Right cardiac atrium (tissue), 5 donors: ENCODE data around the gene ZNF865. TPM values are rescaled to one million over a fixed set of nuclear protein-coding genes. Genes with fewer than 3 reads are reported as not detected.

Experiments used
- ATAC-seq, 2 donors: fragments of 200-7000 bp; cut with Tn5 transposase; one replicate each; pipeline versions ENCODE4 v1.8.0 to v1.9.1; 2020; ENCODE audit warnings: moderate library complexity in 2 of 2, mild to moderate bottlenecking in 1 of 2
- DNase-seq, 3 donors: peaks; one replicate each; pipeline ENCODE4 v3.0.0-alpha.2; 2020
- H3K27ac ChIP-seq: one replicate; pipeline ENCODE4 v1.5.1; 2013; ENCODE audit warnings: mild to moderate bottlenecking, low read length, control low read depth, moderate library complexity
- H3K27me3 ChIP-seq: one replicate; pipeline ENCODE4 v1.6.1; 2013; ENCODE audit not compliant: control insufficient read depth, insufficient read depth
- H3K4me1 ChIP-seq: one replicate; pipeline ENCODE4 v1.6.1; 2013; ENCODE audit warnings: low read length; ENCODE audit not compliant: control insufficient read depth, insufficient read depth
- H3K4me3 ChIP-seq: one replicate; pipeline ENCODE4 v1.5.1; 2013; ENCODE audit warnings: low read length, control low read depth
- H3K9me3 ChIP-seq: one replicate; pipeline ENCODE4 v1.6.1; 2013; ENCODE audit warnings: low read length; ENCODE audit not compliant: control insufficient read depth
- WGBS: extraction: QIAGEN DNeasy Blood & Tissue Kit; methylation state at CpG from one replicate; pipeline ENCODE4 v1.1.7; 2013; 5-methylcytosine and 5-hydroxymethylcytosine counted together
- intact Hi-C, 4 donors: fragments of 100-400 bp; cut with DNase I; formaldehyde crosslinking; loops; one replicate each; pipeline versions ENCODE4 v1.11.0 to v1.14.0; 2022 to 2023
- polyA plus RNA-seq: library from polyadenylated mRNA; stranded (reverse); fragments of 200-250 nt; gene quantifications from one replicate; pipeline ENCODE4 v1.2.3, GENCODE V29; 2013
- total RNA-seq, 4 donors: library from RNA; stranded (reverse); fragmentation: NEBNext Ultra II Directional; extraction: Animal tissue kit (Norgen Biotek cat#: 25700); gene quantifications; one replicate each; pipeline ENCODE4 v1.2.1, GENCODE V29; 2021
- donor health status: healthy with polysubstance abuse.
- donor health status: DM: no; HTN: yes; CAD: no.
- donor health status: DM: no; HTN: no; CAD: no.
- donor health status: DM: no; HTN: yes; CAD: no; lungs with severe emphysema.
- donor health status: DM: yes; HTN: yes; CAD: no.

Gene ZNF865
- total and polyA plus RNA-seq, 5 donors, result 17.2 to 20.8 (median 20.0) TPM

- Histone ChIP-seq H3K4me3 (no peak overlapping the region), H3K9me3 (no peaks in the 10 kb centered on the region), H3K4me1 (no peaks in the 10 kb centered on the region), H3K27me3 (no peaks in the 10 kb centered on the region), H3K27ac (no peak overlapping the region)
- peak in 1 of 3 donors; percentile 7 for DNase-seq
- ATAC-seq, result no peak
- 71% methylated on average over 5 of the region's 5 CpGs for WGBS
- intact Hi-C loops, result no loop called here
Observed at GRCh38 chr19:55645512-55645881, 40.0 kb downstream of the ZNF865 start.

DNA sequence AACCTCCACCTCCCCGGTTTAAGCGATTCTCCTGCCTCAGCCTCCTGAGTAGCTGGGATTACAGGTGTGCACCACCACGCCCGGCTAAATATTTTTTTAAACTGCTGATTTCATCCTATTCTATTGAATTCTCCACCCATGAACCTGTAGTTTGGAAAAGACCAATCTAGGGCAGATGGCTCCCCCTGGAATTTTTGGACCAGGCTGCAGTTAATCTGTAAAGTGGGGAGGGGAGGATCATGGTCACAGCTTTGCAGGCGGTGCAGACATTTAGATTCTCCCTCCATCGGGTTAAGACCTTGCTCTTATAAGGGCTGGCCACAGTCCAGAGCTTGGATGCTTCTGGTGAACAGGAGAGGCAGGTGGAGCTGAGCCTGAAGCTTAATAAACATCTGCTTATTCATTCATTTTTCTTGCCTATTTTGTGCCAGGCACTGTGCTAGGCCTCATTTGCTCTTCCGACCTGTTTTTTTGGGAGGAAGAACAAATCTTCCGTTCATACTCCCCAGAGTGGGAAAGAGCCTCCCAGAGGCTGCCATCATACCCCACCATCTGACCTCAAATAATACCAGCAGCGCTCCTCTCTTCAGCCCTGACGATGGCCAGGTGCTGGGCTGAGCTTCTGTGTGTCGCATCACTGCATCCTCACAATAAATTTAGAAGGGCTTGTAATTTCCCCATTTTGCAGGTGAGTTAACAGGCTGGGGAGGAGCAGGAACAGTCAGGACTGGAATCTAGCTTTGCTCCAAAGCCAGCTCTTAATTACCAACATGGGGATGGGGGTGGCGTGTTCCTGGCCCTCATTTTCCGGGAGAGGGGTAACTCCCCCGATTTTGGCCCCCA, 41.7 kb downstream of the ZNF865 start:
- Histone ChIP-seq H3K9me3 (no peaks in the 10 kb centered on the region), H3K27me3 (no peaks in the 10 kb centered on the region), H3K27ac (peak overlapping the region; percentile 39), H3K4me1 (no peaks in the 10 kb centered on the region), H3K4me3 (peak overlapping the region; percentile 65)
- 41% methylated on average over 14 of the region's 14 CpGs for WGBS
- DNase-seq, result no peak
- no peak for ATAC-seq
- intact Hi-C loops, result no loop called here

- H3K27me3 ChIP-seq, result no peaks in the 10 kb centered on the region
- DNase-seq (peak; percentile 80 to 91 (median 90)), ATAC-seq (peak; percentile 49 to 52)
- H3K4me3 ChIP-seq, result peak within 1 kb of the TSS; percentile 65
- WGBS, result under 1% methylated on average over 87 of the region's 87 CpGs
- H3K27ac ChIP-seq, result peak within 1 kb of the TSS; percentile 39
- H3K4me1 ChIP-seq, result no peaks in the 10 kb centered on the region
- no peaks in the 10 kb centered on the region for H3K9me3 ChIP-seq
- intact Hi-C loops, result no loop called here
Observed at GRCh38 chr19:55647732-55648584, 42.5 kb downstream of the ZNF865 start, which contains the start of gene CCDC106. Gene CCDC106, plus strand, starts transcription at chr19:55648212. Its CDS starts 835 bp downstream, at chr19:55649047.

DNA sequence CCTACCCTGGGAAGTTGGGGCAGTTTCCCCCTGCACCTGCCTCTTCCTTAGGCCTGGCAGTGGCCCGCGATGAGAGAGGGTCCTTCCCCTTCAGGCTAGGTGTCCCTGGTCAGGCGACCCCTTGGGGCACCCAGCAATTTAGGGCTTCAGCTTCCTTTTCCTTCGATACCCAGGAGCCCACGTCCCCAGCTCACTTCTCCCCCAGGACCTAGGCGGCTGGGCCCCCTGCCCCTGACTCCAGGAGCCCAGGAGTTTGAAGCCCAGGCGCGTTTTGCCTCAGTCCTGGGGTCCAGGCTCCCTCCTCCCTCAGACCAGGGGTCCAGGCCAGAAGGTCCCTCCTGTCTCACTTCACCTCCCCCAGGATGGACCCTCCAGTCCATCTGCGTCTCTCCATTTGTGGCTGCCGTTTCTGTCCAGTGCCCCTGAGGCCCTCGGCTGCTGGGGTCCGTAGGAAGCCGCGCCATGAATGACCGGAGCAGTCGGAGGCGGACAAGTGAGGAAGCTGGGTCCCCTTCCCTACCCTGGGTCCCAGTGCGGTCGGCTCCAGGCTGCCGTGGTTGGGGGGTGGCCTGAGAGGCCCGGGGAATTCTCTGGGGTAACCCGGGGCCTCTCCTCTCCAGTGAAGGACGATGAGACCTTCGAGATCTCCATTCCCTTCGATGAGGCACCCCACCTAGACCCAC, 43.3 kb downstream of the ZNF865 start:
- no peaks in the 10 kb centered on the region for H3K27me3 ChIP-seq
- ATAC-seq, result no peak
- no peak for DNase-seq
- 18% methylated on average over 25 of the region's 25 CpGs for WGBS
- peak overlapping the region; percentile 39 for H3K27ac ChIP-seq
- peak overlapping the region; percentile 65 for H3K4me3 ChIP-seq
- intact Hi-C loops, result no loop called here
- no peaks in the 10 kb centered on the region for H3K9me3 ChIP-seq
- no peaks in the 10 kb centered on the region for H3K4me1 ChIP-seq

- ATAC-seq, result no peak
- peak overlapping the region; percentile 65 for H3K4me3 ChIP-seq
Observed at GRCh38 chr19:55649268-55650125, 44.0 kb downstream of the ZNF865 start.

GRCh38 chr19:55650126-55650557, 44.7 kb downstream of the ZNF865 start:
- WGBS, result 89% methylated on average over 4 of the region's 4 CpGs
- Histone ChIP-seq H3K4me3 (no peak overlapping the region), H3K4me1 (no peaks in the 10 kb centered on the region), H3K27ac (no peak overlapping the region), H3K9me3 (no peaks in the 10 kb centered on the region), H3K27me3 (no peaks in the 10 kb centered on the region)
- ATAC-seq (no peak), DNase-seq (peak in 1 of 3 donors; percentile 14)
- intact Hi-C loops, result no loop called here

More at GRCh38 chr19:55649268-55650125, 44.0 kb downstream of the ZNF865 start:
- peak in 1 of 3 donors; percentile 46 for DNase-seq
- Histone ChIP-seq H3K27me3 (no peaks in the 10 kb centered on the region), H3K27ac (no peak overlapping the region), H3K4me1 (no peaks in the 10 kb centered on the region), H3K9me3 (no peaks in the 10 kb centered on the region)
- intact Hi-C loops, result no loop called here
- WGBS, result 79% methylated on average over 17 of the region's 17 CpGs

GRCh38 chr19:55650602-55651230, 45.3 kb downstream of the ZNF865 start:
- Histone ChIP-seq H3K27me3 (no peaks in the 10 kb centered on the region), H3K4me1 (no peaks in the 10 kb centered on the region), H3K27ac (no peak overlapping the region), H3K9me3 (no peaks in the 10 kb centered on the region), H3K4me3 (no peak overlapping the region)
- intact Hi-C loops, result no loop called here
- WGBS, result 92% methylated on average over 17 of the region's 17 CpGs
- ATAC-seq (no peak), DNase-seq (peak in 1 of 3 donors; percentile 64)

DNA sequence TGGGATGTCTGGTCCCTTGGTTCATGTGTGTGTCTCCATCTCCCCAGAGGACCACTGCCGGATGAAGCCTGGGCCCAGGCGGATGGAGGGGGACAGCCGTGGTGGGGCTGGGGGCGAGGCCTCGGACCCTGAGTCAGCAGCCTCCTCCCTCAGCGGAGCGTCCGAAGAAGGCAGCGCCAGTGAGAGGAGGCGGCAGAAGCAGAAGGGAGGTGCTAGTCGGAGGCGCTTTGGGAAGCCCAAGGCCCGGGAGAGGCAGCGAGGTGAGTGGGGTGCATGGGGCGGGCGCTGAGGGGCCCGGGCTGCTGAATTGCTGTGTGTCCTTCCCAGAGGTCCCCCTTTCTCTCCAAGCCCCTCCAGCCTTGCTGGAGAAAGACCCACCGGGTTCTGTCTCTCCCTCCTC, 45.8 kb downstream of the ZNF865 start:
- no peak for ATAC-seq
- no peak for DNase-seq
- intact Hi-C loops, result no loop called here
- no peaks in the 10 kb centered on the region for H3K4me1 ChIP-seq
- H3K9me3 ChIP-seq, result no peaks in the 10 kb centered on the region
- 81% methylated on average over 18 of the region's 18 CpGs for WGBS
- no peak overlapping the region for H3K27ac ChIP-seq
- H3K27me3 ChIP-seq, result no peaks in the 10 kb centered on the region
- no peak overlapping the region for H3K4me3 ChIP-seq

DNA sequence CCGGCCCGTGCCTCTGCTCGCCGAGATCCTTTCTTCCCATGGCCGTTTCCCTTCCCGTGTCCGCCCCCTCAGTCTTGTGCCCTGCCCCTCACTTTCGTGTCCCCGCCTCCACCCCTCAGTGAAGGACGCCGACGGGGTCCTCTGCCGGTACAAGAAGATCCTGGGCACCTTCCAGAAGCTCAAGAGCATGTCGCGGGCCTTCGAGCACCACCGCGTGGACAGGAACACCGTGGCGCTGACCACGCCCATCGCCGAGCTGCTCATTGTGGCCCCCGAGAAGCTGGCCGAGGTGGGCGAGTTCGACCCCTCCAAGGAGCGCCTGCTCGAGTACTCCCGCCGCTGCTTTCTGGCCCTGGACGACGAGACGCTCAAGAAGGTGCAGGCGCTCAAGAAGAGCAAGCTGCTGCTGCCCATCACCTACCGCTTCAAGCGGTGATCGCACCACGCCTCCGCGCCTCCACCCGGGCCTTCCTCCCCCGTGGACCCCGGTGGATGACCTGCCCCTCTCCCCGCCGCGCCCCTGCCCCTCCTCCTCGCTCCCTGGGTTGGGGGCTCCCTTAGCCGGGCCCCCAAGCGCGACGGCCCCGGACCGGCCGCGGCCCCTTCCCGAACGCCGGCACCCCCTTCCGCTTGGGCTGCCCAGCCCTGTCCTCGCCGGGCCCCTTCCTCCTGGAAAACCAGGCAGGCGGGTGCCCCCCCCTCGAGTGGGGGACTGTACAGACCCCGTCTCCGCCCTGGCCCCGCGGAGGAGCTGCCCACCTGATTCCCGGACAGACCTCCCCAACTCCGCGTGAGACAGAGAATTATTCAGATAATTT, 47.1 kb downstream of the ZNF865 start:
- Histone ChIP-seq H3K27ac (no peak overlapping the region), H3K4me3 (no peak overlapping the region), H3K4me1 (peaks cover 9% of the 10 kb centered on the region), H3K9me3 (no peaks in the 10 kb centered on the region), H3K27me3 (no peaks in the 10 kb centered on the region)
- ATAC-seq (no peak), DNase-seq (peak in 2 of 3 donors; percentile 75 to 82)
- 73% methylated on average over 71 of the region's 71 CpGs for WGBS
- intact Hi-C loops, result no loop called here
